Fibroblast of villous mesenchyme (primary cell): Measurements from ENCODE around the gene XKR8. TPM values are rescaled to one million over a fixed set of nuclear protein-coding genes. Genes with fewer than 3 reads are reported as not detected.
A peak's percentile ranks its signal among the peaks of the same experiment; 100 is the strongest.

Experiments
- DNase-seq: peaks from one replicate; pipeline ENCODE4 v3.0.0-alpha.2; 2010; ENCODE audit warnings: low read depth
- H3K4me3 ChIP-seq: 2 replicates; pipeline ENCODE4 v1.5.1; 2011; ENCODE audit warnings: low read depth, mild to moderate bottlenecking, low read length
- CTCF ChIP-seq: IDR thresholded peaks from 2 replicates; pipeline ENCODE4 v1.5.1; 2012; ENCODE audit warnings: low read depth, mild to moderate bottlenecking, low read length; ENCODE audit not compliant: insufficient read depth
- total RNA-seq: library from RNA; depleted of rRNA; stranded (reverse); fragments of >200 nt; gene quantifications from 2 replicates; pipeline ENCODE4 v1.2.3, GENCODE V29; 2012

Gene XKR8
- total RNA-seq, 1 donor, result 6.5 TPM

- H3K4me3 ChIP-seq, result no peak overlapping the region
- TF ChIP-seq CTCF, result no peak
- DNase-seq, result no peak
Measured at GRCh38 chr1:27963393-27963792, 3.6 kb downstream of the XKR8 start.

GRCh38 chr1:27966402-27967105 is 6.8 kb downstream of the XKR8 start:
- H3K4me3 ChIP-seq, result no peak overlapping the region
- TF ChIP-seq CTCF, result no peak
- no peak for DNase-seq

GRCh38 chr1:27967106-27967883 is 7.5 kb downstream of the XKR8 start:
- no peak overlapping the region for H3K4me3 ChIP-seq
- no peak for DNase-seq
- TF ChIP-seq CTCF, result no peak

GRCh38 chr1:27967884-27968466 is 8.2 kb downstream of the XKR8 start:
- TF ChIP-seq CTCF, result no peak
- H3K4me3 ChIP-seq, result no peak overlapping the region
- no peak for DNase-seq

GRCh38 chr1:27968692-27969091 is 8.9 kb downstream of the XKR8 start:
- TF ChIP-seq CTCF, result no peak
- H3K4me3 ChIP-seq, result no peak overlapping the region
- DNase-seq, result peak; percentile 89

- DNase-seq, result peak; percentile 74
- H3K4me3 ChIP-seq, result no peak overlapping the region
- TF ChIP-seq CTCF, result no peak
Measured at GRCh38 chr1:27970401-27970800, 10.6 kb downstream of the XKR8 start.
